GM18517 (cell line): ENCODE measurements around the gene IL27RA.

Experiments used
- ATAC-seq: cut with Tn5 transposase; IDR thresholded peaks from one replicate; pipeline ENCODE4 v1.9.1; 2021; ENCODE audit warnings: mild to moderate bottlenecking, moderate library complexity; ENCODE audit not compliant: unreplicated experiment

The IL27RA gene

GRCh38 chr19:14082675-14082960, 51.1 kb downstream of the IL27RA start:
- no peak for ATAC-seq

- ATAC-seq: no peak
These were observed 53.9 kb downstream of the IL27RA start, which contains the start of gene C19orf67 for GRCh38 chr19:14085309-14085995. C19orf67 (minus strand) TSS chr19:14085783; CDS start chr19:14085627, 156 bp downstream.

GRCh38 chr19:14086098-14086497, 54.5 kb downstream of the IL27RA start:
- no peak for ATAC-seq

- no peak for ATAC-seq
These were observed 57.3 kb downstream of the IL27RA start for GRCh38 chr19:14088634-14089411.

- no peak for ATAC-seq
These were observed 57.8 kb downstream of the IL27RA start for GRCh38 chr19:14089412-14089661.

GRCh38 chr19:14089662-14090508, 58.3 kb downstream of the IL27RA start:
- ATAC-seq: no peak

- no peak for ATAC-seq
These were observed 59.0 kb downstream of the IL27RA start, which contains the start of gene SAMD1 for GRCh38 chr19:14090509-14091080. SAMD1 (minus strand) TSS chr19:14090751.

GRCh38 chr19:14091081-14091812, 59.7 kb downstream of the IL27RA start:
- peak; percentile 51 for ATAC-seq

- ATAC-seq: no peak
These were observed 60.4 kb downstream of the IL27RA start for GRCh38 chr19:14091813-14092462.

- no peak for ATAC-seq
These were observed 61.7 kb downstream of the IL27RA start for GRCh38 chr19:14093117-14093823.

GRCh38 chr19:14094854-14095253, 63.3 kb downstream of the IL27RA start:
- no peak for ATAC-seq

GRCh38 chr19:14096272-14096992, 64.9 kb downstream of the IL27RA start:
- ATAC-seq: no peak

- no peak for ATAC-seq
These were observed 66.1 kb downstream of the IL27RA start for GRCh38 chr19:14097532-14098151.

- ATAC-seq: no peak
These were observed 69.5 kb downstream of the IL27RA start for GRCh38 chr19:14101003-14101545.

GRCh38 chr19:14102102-14102696, 70.6 kb downstream of the IL27RA start:
- ATAC-seq: no peak

GRCh38 chr19:14102756-14103155, 71.2 kb downstream of the IL27RA start:
- ATAC-seq: no peak
